Liver (tissue), 3 donors: ENCODE data around the gene KLHDC9.

Experiments
- HNF4G ChIP-seq: IDR thresholded peaks from 2 replicates; pipeline ENCODE4 v1.6.1; 2016; ENCODE audit warnings: antibody characterized with exemption
- RAD21 ChIP-seq, 2 donors: IDR thresholded peaks; 2 replicates each; pipeline ENCODE4 v1.6.1; 2016; ENCODE audit warnings: antibody characterized with exemption in 2 of 2, mild to moderate bottlenecking in 2 of 2
- SP1 ChIP-seq: IDR thresholded peaks from 2 replicates; pipeline ENCODE4 v1.6.1; 2018; ENCODE audit warnings: antibody characterized with exemption, mild to moderate bottlenecking
- TF ChIP-seq, protein P1 (sequence below): IDR thresholded peaks from 2 replicates; pipeline ENCODE4 v1.6.1; 2016; ENCODE audit warnings: antibody characterized with exemption
- TF ChIP-seq, protein P2 (sequence below): fragments of 150-350 bp; IDR thresholded peaks from 2 replicates; pipeline ENCODE4 v1.5.1; 2017; ENCODE audit warnings: improper control_type of control experiment, low read depth, low read length; ENCODE audit not compliant: missing input control
- donor health status: healthy.
- donor health status: healthy.

DNA sequence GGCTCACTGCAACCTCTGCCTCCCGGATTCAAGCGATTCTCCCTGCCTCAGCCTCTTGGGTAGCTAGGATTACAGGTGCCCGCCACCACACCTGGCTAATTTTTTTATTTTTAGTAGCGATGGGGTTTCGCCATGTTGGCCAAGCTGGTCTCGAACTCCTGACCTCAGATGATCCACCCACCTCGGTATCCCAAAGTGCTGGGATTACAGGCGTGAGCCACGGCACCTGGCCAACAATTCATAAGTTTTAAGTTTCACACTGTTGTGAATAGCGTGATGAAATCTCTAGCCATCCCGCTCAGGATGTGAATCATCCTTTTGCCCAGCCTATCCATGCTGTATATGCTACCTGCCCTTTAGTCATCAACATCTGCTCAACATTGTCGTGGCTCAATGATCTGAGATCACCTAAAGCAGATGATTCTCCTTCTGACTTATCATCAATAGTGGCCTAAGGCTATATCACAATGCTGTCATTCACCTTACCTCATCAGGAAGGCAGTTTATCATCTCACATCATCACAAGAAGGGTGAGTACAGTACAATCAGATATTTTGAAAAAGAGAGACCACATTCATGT lies 17.1 kb downstream of the KLHDC9 start:
- TF ChIP-seq, protein P1, sequence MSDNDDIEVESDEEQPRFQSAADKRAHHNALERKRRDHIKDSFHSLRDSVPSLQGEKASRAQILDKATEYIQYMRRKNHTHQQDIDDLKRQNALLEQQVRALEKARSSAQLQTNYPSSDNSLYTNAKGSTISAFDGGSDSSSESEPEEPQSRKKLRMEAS, result no peak
- TF ChIP-seq, protein P2, sequence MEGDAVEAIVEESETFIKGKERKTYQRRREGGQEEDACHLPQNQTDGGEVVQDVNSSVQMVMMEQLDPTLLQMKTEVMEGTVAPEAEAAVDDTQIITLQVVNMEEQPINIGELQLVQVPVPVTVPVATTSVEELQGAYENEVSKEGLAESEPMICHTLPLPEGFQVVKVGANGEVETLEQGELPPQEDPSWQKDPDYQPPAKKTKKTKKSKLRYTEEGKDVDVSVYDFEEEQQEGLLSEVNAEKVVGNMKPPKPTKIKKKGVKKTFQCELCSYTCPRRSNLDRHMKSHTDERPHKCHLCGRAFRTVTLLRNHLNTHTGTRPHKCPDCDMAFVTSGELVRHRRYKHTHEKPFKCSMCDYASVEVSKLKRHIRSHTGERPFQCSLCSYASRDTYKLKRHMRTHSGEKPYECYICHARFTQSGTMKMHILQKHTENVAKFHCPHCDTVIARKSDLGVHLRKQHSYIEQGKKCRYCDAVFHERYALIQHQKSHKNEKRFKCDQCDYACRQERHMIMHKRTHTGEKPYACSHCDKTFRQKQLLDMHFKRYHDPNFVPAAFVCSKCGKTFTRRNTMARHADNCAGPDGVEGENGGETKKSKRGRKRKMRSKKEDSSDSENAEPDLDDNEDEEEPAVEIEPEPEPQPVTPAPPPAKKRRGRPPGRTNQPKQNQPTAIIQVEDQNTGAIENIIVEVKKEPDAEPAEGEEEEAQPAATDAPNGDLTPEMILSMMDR, result no peak
- TF ChIP-seq HNF4G (no peak), RAD21 (IDR thresholded peaks at IDR 0.05) (no peak), SP1 (no peak)
